Left renal cortex interstitium (tissue), 4 donors: ENCODE measurements around the gene KRT13. TPM values are rescaled to one million over a fixed set of nuclear protein-coding genes. Genes with fewer than 3 reads are reported as not detected.

ENCODE experiments used
- DNase-seq, 4 donors: peaks; one replicate each; pipeline ENCODE4 v3.0.0-alpha.2; 2013; ENCODE audit warnings: low read depth in 4 of 4, low spot score in 2 of 4, missing footprints in 1 of 4
- polyA plus RNA-seq, 4 donors: library from polyadenylated mRNA; unstranded; fragments of 120-200 nt; gene quantifications; one replicate each; pipeline ENCODE4 v1.2.1, GENCODE V29; 2013; ENCODE audit not compliant: insufficient read length in 4 of 4

KRT13 gene
- polyA plus RNA-seq, 4 donors, result 0.31 to 0.93 (median 0.40) TPM

GRCh38 chr17:41538565-41538991 is 33.2 kb upstream of the KRT13 start:
- no peak for DNase-seq

GRCh38 chr17:41537990-41538389 is 32.6 kb upstream of the KRT13 start:
- no peak for DNase-seq

GRCh38 chr17:41537614-41537954 is 32.2 kb upstream of the KRT13 start:
- no peak for DNase-seq

GRCh38 chr17:41536741-41537613 is 31.6 kb upstream of the KRT13 start:
- DNase-seq, result no peak

- DNase-seq, result no peak
These were observed 30.5 kb upstream of the KRT13 start for GRCh38 chr17:41535764-41536481.

GRCh38 chr17:41534899-41535546 is 29.6 kb upstream of the KRT13 start:
- no peak for DNase-seq

- no peak for DNase-seq
These were observed 28.2 kb upstream of the KRT13 start for GRCh38 chr17:41533613-41534012.

GRCh38 chr17:41532947-41533570 is 27.6 kb upstream of the KRT13 start:
- no peak for DNase-seq

- DNase-seq, result no peak
These were observed 26.6 kb upstream of the KRT13 start for GRCh38 chr17:41531993-41532392.

GRCh38 chr17:41530062-41531048 is 24.9 kb upstream of the KRT13 start:
- DNase-seq, result no peak

GRCh38 chr17:41529491-41529915 is 24.1 kb upstream of the KRT13 start:
- no peak for DNase-seq

GRCh38 chr17:41528959-41529353 is 23.5 kb upstream of the KRT13 start:
- no peak for DNase-seq

GRCh38 chr17:41527063-41528023 is 21.9 kb upstream of the KRT13 start:
- DNase-seq, result no peak

- no peak for DNase-seq
These were observed 18.8 kb upstream of the KRT13 start for GRCh38 chr17:41524261-41524660.

GRCh38 chr17:41523787-41524186 is 18.4 kb upstream of the KRT13 start:
- DNase-seq, result no peak

- no peak for DNase-seq
These were observed 17.8 kb upstream of the KRT13 start for GRCh38 chr17:41523225-41523593.

- no peak for DNase-seq
These were observed 17.2 kb upstream of the KRT13 start for GRCh38 chr17:41522301-41523224.
